Measurements from ENCODE around the gene OPALIN.
"Not testable (repeated sequence)": the region's sequence is repeated elsewhere in the genome, so short reads cannot be mapped to it uniquely, and the experiment has no call there.

The OPALIN gene

GRCh38 chr10:96334616-96335526 lies 23.9 kb downstream of the OPALIN start:
- no peak for DNase-seq

GRCh38 chr10:96333101-96333500 lies 25.7 kb downstream of the OPALIN start:
- no peak for DNase-seq

GRCh38 chr10:96327462-96327861 lies 31.3 kb downstream of the OPALIN start:
- no peak for DNase-seq

GRCh38 chr10:96325719-96326373 lies 33.0 kb downstream of the OPALIN start:
- DNase-seq, result no peak

GRCh38 chr10:96324447-96324846 lies 34.4 kb downstream of the OPALIN start:
- no peak for DNase-seq

GRCh38 chr10:96322275-96322674 lies 36.5 kb downstream of the OPALIN start:
- no peak for DNase-seq

- DNase-seq, result no peak
These were observed 37.0 kb downstream of the OPALIN start for GRCh38 chr10:96321822-96322221.

- no peak for DNase-seq
These were observed 38.9 kb downstream of the OPALIN start for GRCh38 chr10:96319754-96320474.

- DNase-seq, result no peak
These were observed 41.6 kb downstream of the OPALIN start for GRCh38 chr10:96317067-96317833.

- DNase-seq, result no peak
These were observed 45.5 kb downstream of the OPALIN start for GRCh38 chr10:96313344-96313743.

GRCh38 chr10:96311180-96311715 lies 47.6 kb downstream of the OPALIN start:
- DNase-seq, result no peak

GRCh38 chr10:96310321-96310669 lies 48.5 kb downstream of the OPALIN start:
- DNase-seq, result no peak

GRCh38 chr10:96309628-96310320 lies 49.0 kb downstream of the OPALIN start:
- DNase-seq, result no peak

- DNase-seq, result not testable (repeated sequence)
These were observed 49.9 kb downstream of the OPALIN start for GRCh38 chr10:96308854-96309253.

- no peak for DNase-seq
These were observed 52.3 kb downstream of the OPALIN start for GRCh38 chr10:96306516-96306915.

GRCh38 chr10:96305019-96305418 lies 53.8 kb downstream of the OPALIN start:
- DNase-seq, result no peak

GRCh38 chr10:96304230-96304629 lies 54.6 kb downstream of the OPALIN start, which contains the start of gene DNTT:
Gene DNTT, plus strand, starts transcription at chr10:96304434. Its CDS starts 64 bp downstream, at chr10:96304498.
- DNase-seq, result no peak

- no peak for DNase-seq
These were observed 57.2 kb downstream of the OPALIN start for GRCh38 chr10:96301616-96302015.

GRCh38 chr10:96299383-96299782 lies 59.4 kb downstream of the OPALIN start:
- DNase-seq, result no peak

- no peak for DNase-seq
These were observed 60.4 kb downstream of the OPALIN start for GRCh38 chr10:96298362-96298761.

GRCh38 chr10:96297486-96297885 lies 61.3 kb downstream of the OPALIN start:
- DNase-seq, result no peak

- DNase-seq, result no peak
These were observed 63.3 kb downstream of the OPALIN start for GRCh38 chr10:96295475-96295874.
